ENCODE data around the gene EYA2.

EYA2 gene

GRCh38 chr20:47093320-47093966 is 198.8 kb downstream of the EYA2 start:
- H3K27me3 ChIP-seq (ENCODE audit: control insufficient read depth, insufficient read depth, low read length) = no peaks in the 10 kb centered on the region
- H3K4me3 ChIP-seq (ENCODE audit: low read length) = no peak overlapping the region
- no peaks in the 10 kb centered on the region for H3K4me1 ChIP-seq (ENCODE audit: control insufficient read depth, insufficient read depth, low read length)
- no peaks in the 10 kb centered on the region for H3K36me3 ChIP-seq (ENCODE audit: control insufficient read depth, insufficient read depth, low read length)
- H3K27ac ChIP-seq (ENCODE audit: low read depth, low read length) = no peak overlapping the region
- H3K9ac ChIP-seq (ENCODE audit: low read length) = no peak overlapping the region

GRCh38 chr20:47095690-47096089 is 201.0 kb downstream of the EYA2 start:
- Histone ChIP-seq H3K36me3 (ENCODE audit: control insufficient read depth, insufficient read depth, low read length) (no peaks in the 10 kb centered on the region), H3K9ac (ENCODE audit: low read length) (no peak overlapping the region), H3K27ac (ENCODE audit: low read depth, low read length) (no peak overlapping the region), H3K27me3 (ENCODE audit: control insufficient read depth, insufficient read depth, low read length) (no peaks in the 10 kb centered on the region), H3K4me1 (ENCODE audit: control insufficient read depth, insufficient read depth, low read length) (no peaks in the 10 kb centered on the region), H3K4me3 (ENCODE audit: low read length) (no peak overlapping the region)

GRCh38 chr20:47097691-47098622 is 203.3 kb downstream of the EYA2 start:
- no peaks in the 10 kb centered on the region for H3K36me3 ChIP-seq (ENCODE audit: control insufficient read depth, insufficient read depth, low read length)
- H3K27me3 ChIP-seq (ENCODE audit: control insufficient read depth, insufficient read depth, low read length) = no peaks in the 10 kb centered on the region
- no peak overlapping the region for H3K4me3 ChIP-seq (ENCODE audit: low read length)
- H3K27ac ChIP-seq (ENCODE audit: low read depth, low read length) = no peak overlapping the region
- H3K4me1 ChIP-seq (ENCODE audit: control insufficient read depth, insufficient read depth, low read length) = no peaks in the 10 kb centered on the region
- H3K9ac ChIP-seq (ENCODE audit: low read length) = no peak overlapping the region

GRCh38 chr20:47099093-47099492 is 204.4 kb downstream of the EYA2 start:
- Histone ChIP-seq H3K27ac (ENCODE audit: low read depth, low read length) (no peak overlapping the region), H3K4me1 (ENCODE audit: control insufficient read depth, insufficient read depth, low read length) (no peaks in the 10 kb centered on the region), H3K9ac (ENCODE audit: low read length) (no peak overlapping the region), H3K36me3 (ENCODE audit: control insufficient read depth, insufficient read depth, low read length) (no peaks in the 10 kb centered on the region), H3K27me3 (ENCODE audit: control insufficient read depth, insufficient read depth, low read length) (no peaks in the 10 kb centered on the region), H3K4me3 (ENCODE audit: low read length) (no peak overlapping the region)

GRCh38 chr20:47099825-47100441 is 205.3 kb downstream of the EYA2 start:
- H3K27me3 ChIP-seq (ENCODE audit: control insufficient read depth, insufficient read depth, low read length) = no peaks in the 10 kb centered on the region
- H3K4me3 ChIP-seq (ENCODE audit: low read length) = no peak overlapping the region
- H3K27ac ChIP-seq (ENCODE audit: low read depth, low read length) = no peak overlapping the region
- H3K36me3 ChIP-seq (ENCODE audit: control insufficient read depth, insufficient read depth, low read length) = no peaks in the 10 kb centered on the region
- H3K4me1 ChIP-seq (ENCODE audit: control insufficient read depth, insufficient read depth, low read length) = no peaks in the 10 kb centered on the region
- no peak overlapping the region for H3K9ac ChIP-seq (ENCODE audit: low read length)

GRCh38 chr20:47102629-47103028 is 208.0 kb downstream of the EYA2 start:
- no peaks in the 10 kb centered on the region for H3K4me1 ChIP-seq (ENCODE audit: control insufficient read depth, insufficient read depth, low read length)
- no peak overlapping the region for H3K9ac ChIP-seq (ENCODE audit: low read length)
- H3K27ac ChIP-seq (ENCODE audit: low read depth, low read length) = no peak overlapping the region
- H3K4me3 ChIP-seq (ENCODE audit: low read length) = no peak overlapping the region
- H3K36me3 ChIP-seq (ENCODE audit: control insufficient read depth, insufficient read depth, low read length) = no peaks in the 10 kb centered on the region
- no peaks in the 10 kb centered on the region for H3K27me3 ChIP-seq (ENCODE audit: control insufficient read depth, insufficient read depth, low read length)

GRCh38 chr20:47106786-47107185 is 212.1 kb downstream of the EYA2 start:
- Histone ChIP-seq H3K27me3 (ENCODE audit: control insufficient read depth, insufficient read depth, low read length) (no peaks in the 10 kb centered on the region), H3K4me1 (ENCODE audit: control insufficient read depth, insufficient read depth, low read length) (no peaks in the 10 kb centered on the region), H3K4me3 (ENCODE audit: low read length) (no peak overlapping the region), H3K9ac (ENCODE audit: low read length) (no peak overlapping the region), H3K27ac (ENCODE audit: low read depth, low read length) (no peak overlapping the region), H3K36me3 (ENCODE audit: control insufficient read depth, insufficient read depth, low read length) (no peaks in the 10 kb centered on the region)

- no peak overlapping the region for H3K4me3 ChIP-seq (ENCODE audit: low read length)
- no peaks in the 10 kb centered on the region for H3K27me3 ChIP-seq (ENCODE audit: control insufficient read depth, insufficient read depth, low read length)
- H3K36me3 ChIP-seq (ENCODE audit: control insufficient read depth, insufficient read depth, low read length) = no peaks in the 10 kb centered on the region
- no peak overlapping the region for H3K9ac ChIP-seq (ENCODE audit: low read length)
- no peak overlapping the region for H3K27ac ChIP-seq (ENCODE audit: low read depth, low read length)
- H3K4me1 ChIP-seq (ENCODE audit: control insufficient read depth, insufficient read depth, low read length) = no peaks in the 10 kb centered on the region
Measured at GRCh38 chr20:47108994-47109393, 214.4 kb downstream of the EYA2 start.

GRCh38 chr20:47110819-47111218 is 216.2 kb downstream of the EYA2 start:
- no peaks in the 10 kb centered on the region for H3K27me3 ChIP-seq (ENCODE audit: control insufficient read depth, insufficient read depth, low read length)
- H3K4me3 ChIP-seq (ENCODE audit: low read length) = no peak overlapping the region
- no peaks in the 10 kb centered on the region for H3K4me1 ChIP-seq (ENCODE audit: control insufficient read depth, insufficient read depth, low read length)
- H3K27ac ChIP-seq (ENCODE audit: low read depth, low read length) = no peak overlapping the region
- H3K36me3 ChIP-seq (ENCODE audit: control insufficient read depth, insufficient read depth, low read length) = no peaks in the 10 kb centered on the region
- H3K9ac ChIP-seq (ENCODE audit: low read length) = no peak overlapping the region

- Histone ChIP-seq H3K9ac (ENCODE audit: low read length) (no peak overlapping the region), H3K27ac (ENCODE audit: low read depth, low read length) (no peak overlapping the region), H3K36me3 (ENCODE audit: control insufficient read depth, insufficient read depth, low read length) (no peaks in the 10 kb centered on the region), H3K4me1 (ENCODE audit: control insufficient read depth, insufficient read depth, low read length) (no peaks in the 10 kb centered on the region), H3K4me3 (ENCODE audit: low read length) (no peak overlapping the region), H3K27me3 (ENCODE audit: control insufficient read depth, insufficient read depth, low read length) (no peaks in the 10 kb centered on the region)
Measured at GRCh38 chr20:47111576-47111975, 216.9 kb downstream of the EYA2 start.

GRCh38 chr20:47113362-47114109 is 218.9 kb downstream of the EYA2 start:
- Histone ChIP-seq H3K4me3 (ENCODE audit: low read length) (no peak overlapping the region), H3K4me1 (ENCODE audit: control insufficient read depth, insufficient read depth, low read length) (peaks cover 8% of the 10 kb centered on the region), H3K9ac (ENCODE audit: low read length) (no peak overlapping the region), H3K27me3 (ENCODE audit: control insufficient read depth, insufficient read depth, low read length) (no peaks in the 10 kb centered on the region), H3K36me3 (ENCODE audit: control insufficient read depth, insufficient read depth, low read length) (no peaks in the 10 kb centered on the region), H3K27ac (ENCODE audit: low read depth, low read length) (no peak overlapping the region)

- Histone ChIP-seq H3K4me1 (ENCODE audit: control insufficient read depth, insufficient read depth, low read length) (peaks cover 8% of the 10 kb centered on the region), H3K4me3 (ENCODE audit: low read length) (no peak overlapping the region), H3K36me3 (ENCODE audit: control insufficient read depth, insufficient read depth, low read length) (no peaks in the 10 kb centered on the region), H3K27ac (ENCODE audit: low read depth, low read length) (no peak overlapping the region), H3K9ac (ENCODE audit: low read length) (no peak overlapping the region), H3K27me3 (ENCODE audit: control insufficient read depth, insufficient read depth, low read length) (no peaks in the 10 kb centered on the region)
Measured at GRCh38 chr20:47115694-47116093, 221.1 kb downstream of the EYA2 start.

Measured in rectal smooth muscle tissue (tissue), 1 donor.